Epithelial cell of esophagus (primary cell): Measurements from ENCODE around the gene BCAS4.

Source experiments
- DNase-seq: peaks from one replicate; pipeline ENCODE4 v3.0.0; 2010; ENCODE audit warnings: low read depth
- H3K4me3 ChIP-seq: 2 replicates; pipeline ENCODE4 v1.5.1; 2011; ENCODE audit warnings: mild to moderate bottlenecking, low read length, control low read depth
- TF ChIP-seq, protein P1 (sequence below): IDR thresholded peaks from 2 replicates; pipeline ENCODE4 v1.5.1; 2011; ENCODE audit warnings: low read depth, mild to moderate bottlenecking, low read length, control low read depth, inconsistent platforms; ENCODE audit not compliant: insufficient read depth; ENCODE audit errors: missing control alignments

BCAS4 gene, protein sequence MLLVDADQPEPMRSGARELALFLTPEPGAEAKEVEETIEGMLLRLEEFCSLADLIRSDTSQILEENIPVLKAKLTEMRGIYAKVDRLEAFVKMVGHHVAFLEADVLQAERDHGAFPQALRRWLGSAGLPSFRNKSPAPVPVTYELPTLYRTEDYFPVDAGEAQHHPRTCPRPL

DNA sequence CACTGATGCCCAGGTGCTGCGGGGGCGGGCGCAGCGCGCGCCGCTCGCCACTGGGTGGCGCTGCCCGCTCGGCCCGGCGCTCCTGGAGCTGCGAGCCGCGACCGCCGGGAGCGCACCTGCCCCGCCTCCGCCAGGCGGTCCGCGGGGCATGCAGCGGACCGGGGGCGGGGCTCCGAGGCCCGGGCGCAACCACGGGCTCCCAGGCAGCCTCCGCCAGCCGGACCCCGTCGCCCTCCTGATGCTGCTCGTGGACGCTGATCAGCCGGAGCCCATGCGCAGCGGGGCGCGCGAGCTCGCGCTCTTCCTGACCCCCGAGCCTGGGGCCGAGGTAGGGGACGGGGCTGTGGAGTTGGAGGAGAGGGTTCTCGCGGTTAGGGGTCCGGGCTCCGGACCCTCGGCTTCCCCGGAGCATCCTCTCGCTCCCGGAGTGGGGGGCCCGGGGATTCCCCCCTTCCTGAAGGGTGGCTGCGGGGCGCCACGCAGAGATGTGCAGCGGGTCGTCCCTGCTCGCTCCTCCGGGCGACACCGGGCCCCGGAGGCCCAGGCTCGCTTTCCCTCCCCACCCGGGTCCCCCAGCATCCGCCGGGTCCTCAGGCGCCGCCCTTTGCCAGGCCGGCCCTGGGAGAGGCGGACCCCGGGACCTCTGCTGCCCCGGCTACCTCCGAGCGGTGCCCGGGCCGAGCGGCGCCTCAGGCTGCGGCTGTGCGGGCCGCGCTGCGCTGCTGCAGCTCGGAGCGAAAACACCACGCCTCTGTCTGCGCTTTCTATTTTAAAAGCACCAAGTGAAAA lies at the start of gene BCAS4:
Gene BCAS4 (plus strand): TSS at position 216 of the 789 bp plus-strand sequence. CDS start 23 bp downstream, at position 239.
- H3K4me3 ChIP-seq: peak within 1 kb of the TSS; percentile 72
- DNase-seq: peak; percentile 79
- TF ChIP-seq, protein P1, sequence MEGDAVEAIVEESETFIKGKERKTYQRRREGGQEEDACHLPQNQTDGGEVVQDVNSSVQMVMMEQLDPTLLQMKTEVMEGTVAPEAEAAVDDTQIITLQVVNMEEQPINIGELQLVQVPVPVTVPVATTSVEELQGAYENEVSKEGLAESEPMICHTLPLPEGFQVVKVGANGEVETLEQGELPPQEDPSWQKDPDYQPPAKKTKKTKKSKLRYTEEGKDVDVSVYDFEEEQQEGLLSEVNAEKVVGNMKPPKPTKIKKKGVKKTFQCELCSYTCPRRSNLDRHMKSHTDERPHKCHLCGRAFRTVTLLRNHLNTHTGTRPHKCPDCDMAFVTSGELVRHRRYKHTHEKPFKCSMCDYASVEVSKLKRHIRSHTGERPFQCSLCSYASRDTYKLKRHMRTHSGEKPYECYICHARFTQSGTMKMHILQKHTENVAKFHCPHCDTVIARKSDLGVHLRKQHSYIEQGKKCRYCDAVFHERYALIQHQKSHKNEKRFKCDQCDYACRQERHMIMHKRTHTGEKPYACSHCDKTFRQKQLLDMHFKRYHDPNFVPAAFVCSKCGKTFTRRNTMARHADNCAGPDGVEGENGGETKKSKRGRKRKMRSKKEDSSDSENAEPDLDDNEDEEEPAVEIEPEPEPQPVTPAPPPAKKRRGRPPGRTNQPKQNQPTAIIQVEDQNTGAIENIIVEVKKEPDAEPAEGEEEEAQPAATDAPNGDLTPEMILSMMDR: peak; percentile 54

DNA sequence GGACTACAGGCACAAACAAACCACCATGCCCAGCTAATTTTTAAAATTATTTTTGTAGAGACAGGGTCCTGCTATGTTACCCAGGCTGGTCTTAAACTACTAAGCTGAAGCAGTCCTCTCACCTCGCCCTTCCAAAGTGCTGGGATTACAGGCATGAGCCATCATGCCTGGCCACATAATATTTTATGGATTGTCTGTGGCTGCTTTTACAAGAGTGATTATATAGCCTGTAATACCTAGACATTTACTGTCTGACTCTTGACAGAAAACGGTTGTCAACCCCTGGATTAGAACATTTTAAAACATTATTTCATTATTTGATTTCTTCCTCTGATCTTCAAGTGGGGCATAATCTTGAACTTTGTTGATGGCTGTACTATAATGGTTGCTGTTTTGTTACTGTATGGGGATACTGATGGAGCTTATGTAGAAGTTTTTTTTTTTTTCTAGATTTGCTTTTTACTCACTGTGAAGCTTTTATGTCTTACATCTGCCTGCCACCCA lies 49.2 kb upstream of the BCAS4 start:
- DNase-seq: no peak
- TF ChIP-seq, protein P1: no peak
- no peak overlapping the region for H3K4me3 ChIP-seq

DNA sequence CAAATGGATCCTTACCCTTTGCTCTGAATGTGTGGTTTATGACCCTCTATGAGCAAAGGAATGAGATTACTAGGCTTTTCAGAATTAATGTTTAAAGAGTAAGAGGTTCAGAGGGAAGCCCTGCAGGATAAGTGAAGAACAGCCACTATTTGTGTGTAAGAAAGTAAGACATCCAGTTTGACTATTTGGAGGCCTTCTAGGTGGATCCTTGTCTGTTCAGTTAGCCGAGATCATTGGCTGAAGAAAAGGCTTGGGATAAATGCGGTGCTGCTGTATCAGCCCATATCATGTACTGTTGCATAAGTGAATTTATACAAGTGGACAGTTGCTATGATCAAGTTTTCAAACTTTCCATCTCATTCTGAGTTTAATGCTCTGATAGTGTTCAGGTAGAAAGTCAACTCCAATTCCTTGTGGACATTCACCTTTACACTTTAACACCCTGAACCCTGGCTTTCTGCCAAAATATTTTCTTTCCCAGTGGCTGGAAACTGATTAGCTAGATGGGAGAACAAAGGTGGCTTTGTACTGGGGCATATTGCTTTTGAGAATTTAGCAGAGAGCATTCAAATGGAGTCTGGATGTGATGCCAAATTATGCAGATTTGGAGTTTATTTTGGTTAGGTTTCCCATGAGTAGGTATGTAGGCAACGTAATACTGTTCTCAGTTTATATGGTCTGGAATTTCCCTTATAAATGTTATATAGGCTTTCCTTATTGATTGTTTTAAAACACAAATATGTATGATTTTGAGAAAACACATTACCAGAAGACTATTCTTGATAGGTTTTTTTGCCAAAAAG lies 48.5 kb upstream of the BCAS4 start:
- no peak for DNase-seq
- no peak overlapping the region for H3K4me3 ChIP-seq
- TF ChIP-seq, protein P1: no peak

DNA sequence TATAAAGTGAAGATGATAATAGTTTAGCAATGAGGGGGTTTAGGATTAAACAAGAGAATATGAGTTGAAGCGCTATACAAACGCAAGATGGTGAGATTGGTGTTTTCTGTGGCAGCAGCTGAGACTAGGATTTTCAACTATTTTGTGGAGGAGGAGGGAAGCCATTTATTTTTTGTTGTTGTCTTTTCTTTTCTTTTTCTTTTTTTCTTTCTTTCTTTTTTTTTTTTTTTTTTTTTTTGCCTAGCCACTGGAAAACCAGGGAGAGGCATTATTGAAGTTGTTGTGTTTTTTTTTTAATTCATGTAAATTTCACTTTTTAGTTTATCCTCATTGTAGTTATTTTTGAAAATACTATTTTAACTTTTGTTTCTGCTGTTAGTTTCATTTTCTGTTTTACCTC lies 47.6 kb upstream of the BCAS4 start:
- TF ChIP-seq, protein P1: no peak
- no peak overlapping the region for H3K4me3 ChIP-seq
- no peak for DNase-seq

DNA sequence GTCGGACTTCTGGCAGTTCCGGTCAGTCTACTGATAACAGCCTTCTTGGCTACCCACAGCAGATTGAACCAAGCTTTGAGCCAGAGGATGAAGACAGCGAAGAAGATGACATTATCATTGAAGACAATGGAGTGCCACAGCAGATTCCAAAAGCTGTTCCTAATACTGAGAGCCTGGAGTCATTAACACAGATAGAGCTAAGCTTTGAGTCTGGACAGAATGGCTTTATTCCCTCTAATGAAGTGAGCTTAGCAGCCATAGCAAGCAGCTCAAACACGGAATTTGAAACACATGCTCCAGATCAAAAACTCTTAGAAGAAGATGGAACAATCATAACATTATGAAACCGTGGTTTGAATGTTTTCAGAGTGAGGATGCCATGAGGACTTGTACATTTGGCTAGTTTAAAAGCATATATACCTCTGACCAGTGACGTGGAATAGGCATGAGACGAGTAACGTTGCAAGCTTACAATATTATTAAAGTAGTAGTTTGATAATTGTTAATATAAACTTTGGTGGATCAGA lies 44.7 kb upstream of the BCAS4 start:
- TF ChIP-seq, protein P1: no peak
- DNase-seq: no peak
- no peak overlapping the region for H3K4me3 ChIP-seq

DNA sequence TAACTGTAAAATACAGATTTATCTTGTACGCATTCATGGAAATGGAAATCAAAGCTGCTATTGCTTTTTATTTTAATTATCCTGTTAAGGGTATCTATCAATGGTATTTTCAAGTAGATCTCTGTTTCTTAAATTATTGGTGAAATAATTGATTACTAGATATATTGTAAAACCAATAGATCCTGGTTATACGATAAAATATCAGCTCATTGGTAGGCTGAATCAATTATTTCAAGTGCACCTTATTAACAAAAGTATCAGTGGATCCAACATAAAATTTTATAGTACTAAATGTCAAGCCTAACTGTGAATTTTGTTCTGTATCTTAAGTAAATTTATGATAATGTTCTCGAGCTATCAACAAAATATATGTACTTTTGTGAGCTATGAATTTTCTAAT lies 41.7 kb upstream of the BCAS4 start:
- TF ChIP-seq, protein P1: no peak
- no peak overlapping the region for H3K4me3 ChIP-seq
- no peak for DNase-seq
